Ovary (tissue), 9 donors: ENCODE measurements around the gene ERF. TPM values are rescaled to one million over a fixed set of nuclear protein-coding genes. Genes with fewer than 3 reads are reported as not detected.
"Not testable (repeated sequence)": the region's sequence is repeated elsewhere in the genome, so short reads cannot be mapped to it uniquely, and the experiment has no call there.

ENCODE experiments used
- DNase-seq, 5 donors: peaks; one replicate each; pipeline ENCODE4 v3.0.0-alpha.2; 2019 to 2020
- H3K27ac ChIP-seq, 2 donors: fragments of 200-600 bp; one replicate each; pipeline versions ENCODE4 v1.5.1 to v1.8.0; 2019 to 2022
- H3K27me3 ChIP-seq: fragments of 200-600 bp; one replicate; pipeline ENCODE4 v1.8.0; 2022
- H3K36me3 ChIP-seq: fragments of 200-600 bp; sonication (generic); one replicate; pipeline ENCODE4 v1.5.1; 2019
- H3K4me1 ChIP-seq: one replicate; pipeline ENCODE4 v1.8.1; 2013; ENCODE audit warnings: mild to moderate bottlenecking, moderate library complexity; ENCODE audit not compliant: insufficient read depth
- H3K4me3 ChIP-seq: fragments of 200-600 bp; sonication (generic); one replicate; pipeline ENCODE4 v1.5.1; 2017
- H3K9me3 ChIP-seq, 2 donors: fragments of 200-600 bp in 1 of 2; sonication (generic) in 1 of 2; one replicate each; pipeline versions ENCODE4 v1.5.1 to v1.8.1; 2013 to 2019; ENCODE audit warnings: mild to moderate bottlenecking in 1 of 2, moderate library complexity in 1 of 2
- EP300 ChIP-seq: sonication (generic); formaldehyde crosslinking; IDR thresholded peaks from one replicate; pipeline ENCODE4 v1.6.1; 2017; ENCODE audit warnings: antibody characterized with exemption
- POLR2A ChIP-seq: fragments of 450-650 bp; IDR thresholded peaks from one replicate; pipeline ENCODE4 v1.6.1; 2017; ENCODE audit warnings: antibody characterized with exemption, mild to moderate bottlenecking, moderate library complexity
- WGBS, 3 donors: extraction: QIAGEN DNeasy Blood & Tissue Kit in 1 of 3; methylation state at CpG; one replicate each; pipeline versions ENCODE4 v1.1.5 to v1.1.7; 2013 to 2017; 5-methylcytosine and 5-hydroxymethylcytosine counted together
- intact Hi-C, 4 donors: fragments of 100-400 bp; cut with DNase I; formaldehyde crosslinking; loops; one replicate each; pipeline versions ENCODE4 v1.11.0 to v1.15.1; 2022 to 2023
- polyA plus RNA-seq, 2 donors: library from polyadenylated mRNA; stranded (reverse); fragments of 200-250 nt in 1 of 2; fragments of 350-450 nt in 1 of 2; fragmentation: Illumina TruSeq in 1 of 2; extraction: RNeasy Lipid Tissue Mini Kit (QIAGEN cat#74804) in 1 of 2; gene quantifications; one replicate each; pipeline ENCODE4 v1.2.3, GENCODE V29; 2013 to 2014
- total RNA-seq, 7 donors: library from RNA; depleted of rRNA in 2 of 7; stranded (reverse); fragments of >200 nt in 2 of 7; fragmentation: NEBNext Ultra II Directional in 3 of 7; extraction: Animal tissue kit (Norgen Biotek cat#: 25700) in 3 of 7; gene quantifications; one replicate each; pipeline versions ENCODE4 v1.1.0 to v1.2.4, GENCODE V29; 2016 to 2023
- TF ChIP-seq, protein P1 (sequence below), 3 donors: fragments of 450-650 bp in 2 of 3; fragments of 200-600 bp in 1 of 3; IDR thresholded peaks; one replicate each; pipeline versions ENCODE4 v1.5.1 to v1.8.0; 2016 to 2022; ENCODE audit warnings: antibody characterized with exemption in 3 of 3, mild to moderate bottlenecking in 1 of 3
- donor health status: DM: no; HTN: no; CAD: no; lungs with moderate emphysema.
- donor health status: DM: no; HTN: no; CAD: no.
- donor health status: Bipolar disorder and iron deficiency.
- donor health status: DM: yes; HTN: yes; CAD: no.
- donor health status: DM: no; HTN: no; CAD: no.
- donor health status: DM: yes; HTN: yes; CAD: no.

Gene ERF
- total and polyA plus RNA-seq, 9 donors, result 23.1 to 110 (median 57.7) TPM

DNA sequence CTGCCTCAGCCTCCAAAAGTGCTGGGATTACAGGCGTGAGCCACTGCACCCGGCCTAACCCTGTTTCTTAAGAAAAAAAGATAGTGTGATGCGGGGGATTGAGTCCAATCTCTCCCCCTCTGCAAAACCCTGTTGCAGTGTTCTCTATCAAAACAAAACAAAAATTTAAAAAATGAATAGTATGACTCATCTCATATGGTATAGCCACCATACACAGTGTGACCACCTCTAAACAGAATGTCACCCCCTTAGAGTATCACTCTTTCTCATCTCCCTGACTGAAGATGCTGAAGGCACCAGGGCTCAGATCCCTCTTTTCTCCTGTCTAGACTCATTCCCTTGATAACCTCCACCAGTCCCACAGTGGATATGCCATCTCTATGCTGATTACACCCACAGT is 6.8 kb upstream of the ERF start:
- 63 to 77% (median 65%) methylated on average over 3 of the region's 3 CpGs for WGBS, 3 donors
- Histone ChIP-seq H3K36me3 (no peaks in the 10 kb centered on the region), H3K4me1 (no peaks in the 10 kb centered on the region), H3K4me3 (no peak overlapping the region), H3K27ac (no peak overlapping the region), H3K9me3 (no peaks in the 10 kb centered on the region), H3K27me3 (no peaks in the 10 kb centered on the region)
- intact Hi-C loops, result no loop called here
- TF ChIP-seq, protein P1, sequence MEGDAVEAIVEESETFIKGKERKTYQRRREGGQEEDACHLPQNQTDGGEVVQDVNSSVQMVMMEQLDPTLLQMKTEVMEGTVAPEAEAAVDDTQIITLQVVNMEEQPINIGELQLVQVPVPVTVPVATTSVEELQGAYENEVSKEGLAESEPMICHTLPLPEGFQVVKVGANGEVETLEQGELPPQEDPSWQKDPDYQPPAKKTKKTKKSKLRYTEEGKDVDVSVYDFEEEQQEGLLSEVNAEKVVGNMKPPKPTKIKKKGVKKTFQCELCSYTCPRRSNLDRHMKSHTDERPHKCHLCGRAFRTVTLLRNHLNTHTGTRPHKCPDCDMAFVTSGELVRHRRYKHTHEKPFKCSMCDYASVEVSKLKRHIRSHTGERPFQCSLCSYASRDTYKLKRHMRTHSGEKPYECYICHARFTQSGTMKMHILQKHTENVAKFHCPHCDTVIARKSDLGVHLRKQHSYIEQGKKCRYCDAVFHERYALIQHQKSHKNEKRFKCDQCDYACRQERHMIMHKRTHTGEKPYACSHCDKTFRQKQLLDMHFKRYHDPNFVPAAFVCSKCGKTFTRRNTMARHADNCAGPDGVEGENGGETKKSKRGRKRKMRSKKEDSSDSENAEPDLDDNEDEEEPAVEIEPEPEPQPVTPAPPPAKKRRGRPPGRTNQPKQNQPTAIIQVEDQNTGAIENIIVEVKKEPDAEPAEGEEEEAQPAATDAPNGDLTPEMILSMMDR (IDR thresholded peaks at IDR 0.05), result no peak
- TF ChIP-seq POLR2A (no peak), EP300 (no peak)
- DNase-seq, result no peak

DNA sequence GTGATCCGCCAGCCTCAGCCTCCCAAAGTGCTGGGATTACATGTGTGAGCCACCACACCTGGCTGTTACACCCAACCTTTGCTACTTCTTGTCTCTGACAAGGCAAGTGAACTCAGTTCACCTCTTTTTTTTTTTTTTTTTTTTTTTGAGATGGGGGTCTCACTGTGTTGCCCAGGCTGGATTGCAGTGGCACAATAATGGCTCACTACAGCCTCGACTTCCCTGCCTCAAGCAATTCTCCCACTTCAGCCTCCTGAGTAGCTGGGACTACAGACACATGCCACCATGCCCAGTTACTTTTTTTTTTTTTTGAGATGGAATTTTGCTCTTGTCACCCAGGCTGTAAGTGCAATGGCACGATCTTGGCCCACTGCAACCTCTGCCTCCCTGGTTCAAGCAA is 2.9 kb upstream of the ERF start:
- H3K27ac ChIP-seq, intact Hi-C loops, H3K4me1 ChIP-seq, H3K36me3 ChIP-seq, DNase-seq, H3K4me3 ChIP-seq, H3K9me3 ChIP-seq, H3K27me3 ChIP-seq: not testable (repeated sequence)
- WGBS, 3 donors, result 83 to 88% (median 86%) methylated on average over 3 of the region's 3 CpGs

DNA sequence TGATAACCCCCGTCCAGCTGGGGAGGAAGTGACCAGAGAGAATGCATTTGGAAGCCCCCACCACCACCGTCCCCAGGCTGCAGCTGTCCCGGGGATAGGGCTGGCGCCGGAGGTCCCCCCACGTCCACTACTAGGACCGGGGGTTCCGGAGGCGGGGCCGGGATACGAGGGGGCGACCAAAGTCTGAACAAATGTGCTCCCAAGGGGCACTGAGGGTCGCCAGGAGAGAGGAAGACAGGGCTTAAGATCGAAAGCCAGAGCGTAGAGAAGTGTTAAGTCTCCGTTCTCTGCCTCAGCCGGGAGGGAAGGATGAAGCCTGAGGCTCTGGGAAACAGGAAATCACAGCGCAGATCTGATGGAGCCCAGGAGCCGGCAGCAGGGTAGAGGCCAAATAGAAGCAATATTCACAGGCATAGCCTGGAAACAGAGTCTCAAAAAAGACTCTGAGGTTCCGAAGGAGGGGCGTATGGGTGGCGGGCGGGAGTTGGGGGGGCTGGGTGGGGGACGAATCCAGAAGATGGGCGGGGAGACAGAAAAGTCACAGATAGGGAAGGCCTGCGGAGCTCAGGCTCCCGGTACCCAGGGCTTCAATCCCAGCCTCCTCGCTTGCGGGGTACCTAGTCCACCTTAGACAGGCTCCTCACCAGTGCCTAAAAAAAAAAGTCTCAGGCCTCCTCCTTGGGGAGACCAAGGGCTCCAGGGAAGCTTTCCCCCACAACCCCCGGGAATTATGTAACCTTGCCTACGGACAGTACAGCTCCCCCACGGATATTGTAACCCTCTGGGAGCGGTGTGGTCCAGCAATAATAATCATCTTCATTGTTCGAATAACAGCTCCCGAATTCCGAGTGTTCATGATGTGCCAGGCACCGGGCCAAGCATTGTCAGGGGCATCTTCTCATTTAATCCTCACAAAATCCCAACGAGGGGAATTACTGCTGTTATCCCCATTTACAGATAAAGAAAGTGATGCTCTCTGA is 1.1 kb upstream of the ERF start:
- H3K36me3 ChIP-seq, result no peaks in the 10 kb centered on the region
- DNase-seq, result peak; percentile 60 to 75 (median 72)
- H3K27me3 ChIP-seq, result no peaks in the 10 kb centered on the region
- TF ChIP-seq POLR2A (peak; percentile 20), EP300 (no peak)
- TF ChIP-seq, protein P1 (IDR thresholded peaks at IDR 0.05), result no peak
- intact Hi-C loops, result loop anchor here in 2 of 4 donors (2.0 kb wide), 2 partner anchors 13 to 25 kb away; partner anchors contain the start of gene CIC (in 1 of the 2)
- H3K9me3 ChIP-seq, result no peaks in the 10 kb centered on the region
- H3K4me1 ChIP-seq, result peaks cover 10% of the 10 kb centered on the region
- peak overlapping the region; percentile 73 for H3K4me3 ChIP-seq
- H3K27ac ChIP-seq, result peak overlapping the region; percentile 87 to 97
- WGBS, 3 donors, result 1 to 2% (median 1%) methylated on average over 37 to 38 of the region's 38 CpGs

DNA sequence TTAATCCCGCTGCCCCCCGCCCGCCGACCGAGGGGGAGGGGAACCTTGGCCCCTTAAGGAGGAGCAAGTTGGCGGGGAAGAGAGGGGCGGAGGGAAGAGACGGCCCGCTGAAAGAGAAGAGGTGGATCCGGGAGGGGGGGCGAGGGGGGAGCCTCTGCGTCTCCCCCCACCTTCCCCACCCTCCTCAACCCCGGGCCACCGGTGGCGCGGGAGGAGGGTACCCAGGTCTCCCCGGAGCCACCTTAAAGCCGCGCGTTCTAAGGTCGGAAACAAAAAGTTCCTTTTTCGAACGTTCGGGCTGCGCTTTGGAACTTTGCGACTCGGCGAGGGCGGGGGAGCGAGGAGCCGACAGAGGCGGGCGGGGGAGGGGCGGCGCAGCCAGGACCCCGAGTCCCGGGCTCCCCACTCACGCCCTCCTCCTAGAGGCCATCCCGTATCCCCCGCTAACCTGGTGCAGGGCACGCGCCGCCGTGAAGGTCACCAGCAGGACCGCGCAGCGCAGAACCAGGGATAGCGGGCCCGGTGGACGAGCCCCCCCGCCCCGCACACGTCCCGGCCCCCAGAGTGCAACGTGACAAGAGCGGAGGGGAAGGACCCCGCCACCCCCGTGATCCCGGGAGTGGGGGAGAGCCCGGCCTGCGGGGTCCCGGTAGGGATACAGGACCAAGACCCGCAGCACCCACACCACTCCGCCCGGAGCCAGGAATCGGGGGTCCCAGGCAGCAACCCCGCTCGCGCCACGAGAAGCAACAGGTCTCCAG is 659 bp downstream of the ERF start:
- Histone ChIP-seq H3K27ac (peak overlapping the region; percentile 97 to 99), H3K36me3 (no peaks in the 10 kb centered on the region), H3K9me3 (no peaks in the 10 kb centered on the region), H3K4me3 (peak overlapping the region; percentile 73), H3K4me1 (peaks cover 21% of the 10 kb centered on the region), H3K27me3 (no peaks in the 10 kb centered on the region)
- DNase-seq, result peak; percentile 79 to 89 (median 85)
- WGBS, 3 donors, result 0 to 1% (median 0%) methylated on average over 50 to 69 of the region's 70 CpGs
- intact Hi-C loops, result loop anchor here in 2 of 4 donors (2.0 kb wide), 2 partner anchors 15 to 27 kb away; partner anchors contain the start of gene CIC (in 1 of the 2)
- TF ChIP-seq EP300, result no peak
- TF ChIP-seq POLR2A, result no peak
- TF ChIP-seq, protein P1 (IDR thresholded peaks at IDR 0.05), result peak in 1 of 3 donors; percentile 12
